ENCODE results near the gene COBL.

GRCh38 chr7:51005074-51005473 lies 311.5 kb downstream of the COBL start:
- TF ChIP-seq SIN3A (IDR thresholded peaks at IDR 0.05; ENCODE audit: borderline replicate concordance, insufficient read depth, low read length) (no peak), POLR2AphosphoS5 (IDR thresholded peaks at IDR 0.05; ENCODE audit: low read depth, low read length) (no peak), FOXP2 (optimal IDR thresholded peaks at IDR 0.05; ENCODE audit: borderline replicate concordance, extremely low read depth, extremely low read length, insufficient read depth) (no peak), TAF1 (IDR thresholded peaks at IDR 0.05; ENCODE audit: borderline replicate concordance, insufficient read depth, low read length) (no peak)
- TF ChIP-seq, protein P1, sequence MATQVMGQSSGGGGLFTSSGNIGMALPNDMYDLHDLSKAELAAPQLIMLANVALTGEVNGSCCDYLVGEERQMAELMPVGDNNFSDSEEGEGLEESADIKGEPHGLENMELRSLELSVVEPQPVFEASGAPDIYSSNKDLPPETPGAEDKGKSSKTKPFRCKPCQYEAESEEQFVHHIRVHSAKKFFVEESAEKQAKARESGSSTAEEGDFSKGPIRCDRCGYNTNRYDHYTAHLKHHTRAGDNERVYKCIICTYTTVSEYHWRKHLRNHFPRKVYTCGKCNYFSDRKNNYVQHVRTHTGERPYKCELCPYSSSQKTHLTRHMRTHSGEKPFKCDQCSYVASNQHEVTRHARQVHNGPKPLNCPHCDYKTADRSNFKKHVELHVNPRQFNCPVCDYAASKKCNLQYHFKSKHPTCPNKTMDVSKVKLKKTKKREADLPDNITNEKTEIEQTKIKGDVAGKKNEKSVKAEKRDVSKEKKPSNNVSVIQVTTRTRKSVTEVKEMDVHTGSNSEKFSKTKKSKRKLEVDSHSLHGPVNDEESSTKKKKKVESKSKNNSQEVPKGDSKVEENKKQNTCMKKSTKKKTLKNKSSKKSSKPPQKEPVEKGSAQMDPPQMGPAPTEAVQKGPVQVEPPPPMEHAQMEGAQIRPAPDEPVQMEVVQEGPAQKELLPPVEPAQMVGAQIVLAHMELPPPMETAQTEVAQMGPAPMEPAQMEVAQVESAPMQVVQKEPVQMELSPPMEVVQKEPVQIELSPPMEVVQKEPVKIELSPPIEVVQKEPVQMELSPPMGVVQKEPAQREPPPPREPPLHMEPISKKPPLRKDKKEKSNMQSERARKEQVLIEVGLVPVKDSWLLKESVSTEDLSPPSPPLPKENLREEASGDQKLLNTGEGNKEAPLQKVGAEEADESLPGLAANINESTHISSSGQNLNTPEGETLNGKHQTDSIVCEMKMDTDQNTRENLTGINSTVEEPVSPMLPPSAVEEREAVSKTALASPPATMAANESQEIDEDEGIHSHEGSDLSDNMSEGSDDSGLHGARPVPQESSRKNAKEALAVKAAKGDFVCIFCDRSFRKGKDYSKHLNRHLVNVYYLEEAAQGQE (IDR thresholded peaks at IDR 0.05; ENCODE audit: insufficient read depth in 1 of 2, low read depth in 2 of 2, low read length in 2 of 2) = no peak

Measured in PFSK-1 (cell line).